Daoy (cell line): ENCODE data around the gene TNFRSF14. TPM values are rescaled to one million over a fixed set of nuclear protein-coding genes. Genes with fewer than 3 reads are reported as not detected.
"Not testable (repeated sequence)": the region's sequence is repeated elsewhere in the genome, so short reads cannot be mapped to it uniquely, and the experiment has no call there.

Experiments used
- DNase-seq: peaks from one replicate; pipeline ENCODE4 v3.0.0-alpha.2; 2015; ENCODE audit warnings: low read depth
- total RNA-seq: library from RNA; depleted of rRNA; stranded (reverse); fragments of >200 nt; shearing (Covaris generic); gene quantifications from 2 replicates; pipeline ENCODE4 v1.2.3, GENCODE V29; 2014

Gene TNFRSF14
- total RNA-seq, 1 experiment from 2014 or later = 12.1 TPM

- DNase-seq = peak; percentile 81
Measured at GRCh38 chr1:2566101-2567045, 10.2 kb downstream of the TNFRSF14 start.

- no peak for DNase-seq
Measured at GRCh38 chr1:2567083-2567679, 11.0 kb downstream of the TNFRSF14 start.

GRCh38 chr1:2568187-2568816 lies 12.1 kb downstream of the TNFRSF14 start:
- DNase-seq = not testable (repeated sequence)

- no peak for DNase-seq
Measured at GRCh38 chr1:2569060-2569459, 12.9 kb downstream of the TNFRSF14 start.

- DNase-seq = not testable (repeated sequence)
Measured at GRCh38 chr1:2569703-2570102, 13.5 kb downstream of the TNFRSF14 start.

- DNase-seq = no peak
Measured at GRCh38 chr1:2570332-2570731, 14.2 kb downstream of the TNFRSF14 start.

GRCh38 chr1:2571348-2571747 lies 15.2 kb downstream of the TNFRSF14 start:
- no peak for DNase-seq

GRCh38 chr1:2573250-2573920 lies 17.2 kb downstream of the TNFRSF14 start:
- no peak for DNase-seq

GRCh38 chr1:2574350-2574749 lies 18.2 kb downstream of the TNFRSF14 start:
- peak; percentile 40 for DNase-seq

GRCh38 chr1:2575801-2576663 lies 19.9 kb downstream of the TNFRSF14 start:
- no peak for DNase-seq

GRCh38 chr1:2577565-2578075 lies 21.4 kb downstream of the TNFRSF14 start:
- DNase-seq = not testable (repeated sequence)

GRCh38 chr1:2578758-2579118 lies 22.6 kb downstream of the TNFRSF14 start:
- DNase-seq = no peak

GRCh38 chr1:2580691-2581090 lies 24.5 kb downstream of the TNFRSF14 start:
- no peak for DNase-seq

- peak; percentile 35 for DNase-seq
Measured at GRCh38 chr1:2582391-2582790, 26.2 kb downstream of the TNFRSF14 start.

GRCh38 chr1:2583331-2583791 lies 27.2 kb downstream of the TNFRSF14 start:
- no peak for DNase-seq

- peak; percentile 41 for DNase-seq
Measured at GRCh38 chr1:2583871-2584351, 27.7 kb downstream of the TNFRSF14 start.

GRCh38 chr1:2584686-2585317 lies 28.6 kb downstream of the TNFRSF14 start:
- no peak for DNase-seq

- peak; percentile 69 for DNase-seq
Measured at GRCh38 chr1:2585318-2586092, 29.3 kb downstream of the TNFRSF14 start.
